WTC11 (cell line): ENCODE measurements around the gene SLC24A3. TPM values are rescaled to one million over a fixed set of nuclear protein-coding genes. Genes with fewer than 3 reads are reported as not detected.

Experiments used
- ATAC-seq: fragments of 200-7000 bp; cut with Tn5 transposase; 2 replicates; pipeline ENCODE4 v1.10.0; 2021; ENCODE audit warnings: mild to moderate bottlenecking, moderate library complexity
- CTCF ChIA-PET: fragments of 300-600 bp; sonication (Branson Sonifier 250); formaldehyde crosslinking; loops from one replicate; lab custom pipeline; 2021; ENCODE audit warnings: antibody characterized with exemption; lab: Charles Lee
- POLR2A ChIA-PET: fragments of 350-600 bp; sonication (Branson Sonifier 250); formaldehyde crosslinking; loops from one replicate; lab custom pipeline; 2021; ENCODE audit warnings: antibody characterized with exemption; lab: Charles Lee
- DNase-seq: peaks from one replicate; pipeline ENCODE4 v3.0.0; 2021; ENCODE audit warnings: low spot score
- H3K27ac Mint-ChIP-seq: 2 replicates; pipeline ENCODE4 v1.8.0; 2021; ENCODE audit warnings: mixed read lengths
- H3K27me3 Mint-ChIP-seq: 2 replicates; pipeline ENCODE4 v1.8.0; 2021; ENCODE audit warnings: low read depth, mild to moderate bottlenecking, moderate library complexity, mixed read lengths
- H3K36me3 Mint-ChIP-seq: 2 replicates; pipeline ENCODE4 v1.8.0; 2021; ENCODE audit warnings: mixed read lengths
- H3K4me1 Mint-ChIP-seq: 2 replicates; pipeline ENCODE4 v1.8.0; 2022; ENCODE audit warnings: mixed read lengths
- H3K4me3 Mint-ChIP-seq: 2 replicates; pipeline ENCODE4 v1.8.0; 2021; ENCODE audit warnings: mild to moderate bottlenecking, moderate library complexity, mixed read lengths
- H3K9me3 Mint-ChIP-seq: 2 replicates; pipeline ENCODE4 v1.8.0; 2021; ENCODE audit warnings: mixed read lengths
- ARID4B ChIP-seq: sonication (generic); formaldehyde crosslinking; IDR thresholded peaks from 2 replicates; pipeline ENCODE4 v1.8.0; 2023; ENCODE audit warnings: missing genetic modification reagents, mild to moderate bottlenecking, borderline replicate concordance
- CBFB ChIP-seq: sonication (generic); formaldehyde crosslinking; IDR thresholded peaks from 2 replicates; pipeline ENCODE4 v1.8.1; 2022; ENCODE audit warnings: mild to moderate bottlenecking, low read depth, missing genetic modification reagents
- CREM ChIP-seq: sonication (generic); formaldehyde crosslinking; IDR thresholded peaks from 2 replicates; pipeline ENCODE4 v1.8.1; 2022; ENCODE audit warnings: mild to moderate bottlenecking, missing genetic modification reagents, moderate library complexity
- EMX1 ChIP-seq: fragments of 250-450 bp; sonication (Bioruptor Pico); IDR thresholded peaks from 2 replicates; pipeline ENCODE4 v1.8.0; 2021; ENCODE audit warnings: mild to moderate bottlenecking
- ESRRA ChIP-seq: sonication (generic); formaldehyde crosslinking; IDR thresholded peaks from 2 replicates; pipeline ENCODE4 v1.8.1; 2022; ENCODE audit warnings: mild to moderate bottlenecking, missing genetic modification reagents, borderline replicate concordance
- FOXP1 ChIP-seq: sonication (generic); formaldehyde crosslinking; IDR thresholded peaks from 2 replicates; pipeline ENCODE4 v1.8.0; 2022; ENCODE audit warnings: missing genetic modification reagents, mild to moderate bottlenecking, moderate library complexity, borderline replicate concordance
- GABPB1 ChIP-seq: sonication (generic); formaldehyde crosslinking; IDR thresholded peaks from 2 replicates; pipeline ENCODE4 v1.8.1; 2023; ENCODE audit warnings: mild to moderate bottlenecking, missing genetic modification reagents
- GTF2I ChIP-seq: fragments of 250-450 bp; sonication (Bioruptor Pico); conservative IDR thresholded peaks from 2 replicates; pipeline ENCODE4 v1.4.0; 2021; ENCODE audit warnings: mild to moderate bottlenecking
- SMAD4 ChIP-seq: sonication (generic); formaldehyde crosslinking; IDR thresholded peaks from 2 replicates; pipeline ENCODE4 v1.8.0; 2022; ENCODE audit warnings: mild to moderate bottlenecking, missing genetic modification reagents
- SP1 ChIP-seq: sonication (generic); formaldehyde crosslinking; conservative IDR thresholded peaks from 2 replicates; pipeline ENCODE4 v1.8.1; 2022; ENCODE audit warnings: missing genetic modification reagents
- ZNF232 ChIP-seq: sonication (generic); formaldehyde crosslinking; IDR thresholded peaks from 2 replicates; pipeline ENCODE4 v1.8.0; 2022; ENCODE audit warnings: mild to moderate bottlenecking, missing genetic modification reagents
- ZNF671 ChIP-seq: fragments of 250-450 bp; sonication (Bioruptor Pico); IDR thresholded peaks from 2 replicates; pipeline ENCODE4 v1.8.0; 2021; ENCODE audit warnings: mild to moderate bottlenecking
- total RNA-seq: library from RNA; stranded (reverse); gene quantifications from 3 replicates; pipeline ENCODE4 v1.2.3, GENCODE V29; 2021
- TF ChIP-seq, protein P1 (sequence below): fragments of 250-450 bp; sonication (Bioruptor Pico); conservative IDR thresholded peaks from 2 replicates; pipeline ENCODE4 v1.9.0; 2021; ENCODE audit warnings: mild to moderate bottlenecking
- TF ChIP-seq, protein P2 (sequence below): sonication (generic); formaldehyde crosslinking; IDR thresholded peaks from 2 replicates; pipeline ENCODE4 v1.8.1; 2023; ENCODE audit warnings: mild to moderate bottlenecking, missing genetic modification reagents, moderate library complexity
- TF ChIP-seq, protein P3 (sequence below): sonication (generic); formaldehyde crosslinking; IDR thresholded peaks from 2 replicates; pipeline ENCODE4 v1.8.1; 2022; ENCODE audit warnings: low read depth, missing genetic modification reagents, borderline replicate concordance
- TF ChIP-seq, protein P4 (sequence below): fragments of 250-450 bp; sonication (Bioruptor Pico); IDR thresholded peaks from 2 replicates; pipeline ENCODE4 v1.9.0; 2021; ENCODE audit warnings: mild to moderate bottlenecking
- TF ChIP-seq, protein P5 (sequence below): sonication (generic); formaldehyde crosslinking; IDR thresholded peaks from 2 replicates; pipeline ENCODE4 v1.8.1; 2022; ENCODE audit warnings: low read depth, mild to moderate bottlenecking, moderate library complexity, missing genetic modification reagents, borderline replicate concordance
- TF ChIP-seq, protein P6 (sequence below): fragments of 250-450 bp; sonication (Bioruptor Pico); IDR thresholded peaks from 2 replicates; pipeline ENCODE4 v1.9.0; 2021; ENCODE audit warnings: mild to moderate bottlenecking

Gene SLC24A3
- total RNA-seq, 1 experiment from 2014 or later: 5.7 TPM

DNA sequence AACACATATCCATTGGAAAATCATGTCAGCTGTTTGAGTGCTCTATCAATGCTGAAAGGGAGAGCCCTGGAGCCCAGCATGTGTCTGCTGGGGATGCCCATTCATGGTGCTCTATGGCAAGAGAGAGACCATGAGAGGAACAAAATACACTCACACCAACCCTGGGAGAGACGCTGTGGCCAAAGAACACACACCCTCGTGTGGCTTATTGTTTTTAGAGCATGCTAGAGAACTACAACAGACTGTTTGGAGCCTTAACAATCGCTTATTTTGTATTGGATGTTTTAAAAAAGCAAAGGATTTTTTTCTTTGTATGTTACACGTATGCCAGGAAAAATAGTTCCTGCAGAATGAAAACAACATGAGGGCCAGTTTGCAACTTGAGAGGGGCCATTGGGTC is 151.0 kb downstream of the SLC24A3 start:
- POLR2A ChIA-PET: no interaction called here
- CTCF ChIA-PET: interaction anchor here (1.9 to 2.3 kb wide), 2 partner anchors 12 to 220 kb away, joined by 5 to 9 read pairs; no protein-coding TSS in a partner anchor
- Mint-ChIP-seq H3K9me3 (peaks cover 4% of the 10 kb centered on the region; the same call in 1 of the 2 replicates), H3K27me3 (no peaks in the 10 kb centered on the region), H3K27ac (no peak overlapping the region), H3K36me3 (no peaks in the 10 kb centered on the region), H3K4me1 (peaks cover 26% of the 10 kb centered on the region), H3K4me3 (no peak overlapping the region)
- TF ChIP-seq CBFB (CRISPR knock-in tag): no peak
- TF ChIP-seq, protein P1, sequence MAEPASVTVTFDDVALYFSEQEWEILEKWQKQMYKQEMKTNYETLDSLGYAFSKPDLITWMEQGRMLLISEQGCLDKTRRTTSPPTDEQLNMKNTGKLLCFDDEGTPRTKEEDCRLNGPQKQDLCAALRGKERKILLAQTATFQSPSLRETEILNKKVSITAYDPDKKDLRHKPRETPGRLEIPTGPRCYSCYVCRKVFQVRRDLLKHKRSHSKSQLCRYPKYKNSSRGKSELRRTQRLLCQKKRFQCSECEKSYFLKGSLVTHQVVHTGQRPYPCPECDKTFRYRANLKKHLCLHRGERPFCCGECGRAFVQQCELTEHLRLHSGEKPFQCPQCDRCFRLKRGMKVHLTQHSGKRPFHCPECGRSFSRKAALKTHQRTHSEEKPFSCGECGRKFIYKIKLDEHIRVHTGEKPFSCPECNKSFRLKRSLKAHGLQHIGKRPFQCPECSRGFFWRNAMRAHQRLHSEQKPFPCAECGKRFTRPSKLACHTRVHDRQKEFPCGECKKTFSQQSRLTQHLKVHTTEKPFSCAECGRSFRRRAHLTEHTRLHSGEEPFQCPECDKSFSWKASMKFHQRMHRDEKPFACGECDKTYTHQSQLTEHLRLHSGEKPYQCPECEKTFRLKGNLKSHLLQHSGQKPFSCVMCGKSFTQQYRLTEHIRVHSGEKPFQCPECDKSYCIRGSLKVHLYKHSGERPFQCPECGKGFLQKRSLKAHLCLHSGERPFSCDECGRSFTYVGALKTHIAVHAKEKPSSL: no peak
- no peak for TF ChIP-seq GTF2I
- TF ChIP-seq EMX1 (CRISPR knock-in tag): no peak
- TF ChIP-seq, protein P2, sequence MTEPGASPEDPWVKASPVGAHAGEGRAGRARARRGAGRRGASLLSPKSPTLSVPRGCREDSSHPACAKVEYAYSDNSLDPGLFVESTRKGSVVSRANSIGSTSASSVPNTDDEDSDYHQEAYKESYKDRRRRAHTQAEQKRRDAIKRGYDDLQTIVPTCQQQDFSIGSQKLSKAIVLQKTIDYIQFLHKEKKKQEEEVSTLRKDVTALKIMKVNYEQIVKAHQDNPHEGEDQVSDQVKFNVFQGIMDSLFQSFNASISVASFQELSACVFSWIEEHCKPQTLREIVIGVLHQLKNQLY (CRISPR knock-in tag): no peak
- no peak for TF ChIP-seq ESRRA (CRISPR knock-in tag)
- TF ChIP-seq ZNF671 (CRISPR knock-in tag): no peak
- no peak for TF ChIP-seq FOXP1 (CRISPR knock-in tag)
- no peak for TF ChIP-seq SP1
- ATAC-seq (no peak), DNase-seq (no peak)

GRCh38 chr20:19367591-19367990 is 155.1 kb downstream of the SLC24A3 start:
- Mint-ChIP-seq H3K27ac (no peak overlapping the region), H3K36me3 (no peaks in the 10 kb centered on the region), H3K4me1 (peaks cover 12% of the 10 kb centered on the region), H3K4me3 (no peak overlapping the region), H3K9me3 (no peaks in the 10 kb centered on the region), H3K27me3 (no peaks in the 10 kb centered on the region)
- ATAC-seq (no peak), DNase-seq (no peak)
- POLR2A ChIA-PET: no interaction called here
- TF ChIP-seq, protein P3, sequence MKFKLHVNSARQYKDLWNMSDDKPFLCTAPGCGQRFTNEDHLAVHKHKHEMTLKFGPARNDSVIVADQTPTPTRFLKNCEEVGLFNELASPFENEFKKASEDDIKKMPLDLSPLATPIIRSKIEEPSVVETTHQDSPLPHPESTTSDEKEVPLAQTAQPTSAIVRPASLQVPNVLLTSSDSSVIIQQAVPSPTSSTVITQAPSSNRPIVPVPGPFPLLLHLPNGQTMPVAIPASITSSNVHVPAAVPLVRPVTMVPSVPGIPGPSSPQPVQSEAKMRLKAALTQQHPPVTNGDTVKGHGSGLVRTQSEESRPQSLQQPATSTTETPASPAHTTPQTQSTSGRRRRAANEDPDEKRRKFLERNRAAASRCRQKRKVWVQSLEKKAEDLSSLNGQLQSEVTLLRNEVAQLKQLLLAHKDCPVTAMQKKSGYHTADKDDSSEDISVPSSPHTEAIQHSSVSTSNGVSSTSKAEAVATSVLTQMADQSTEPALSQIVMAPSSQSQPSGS (CRISPR knock-in tag): no peak
- TF ChIP-seq, protein P4, sequence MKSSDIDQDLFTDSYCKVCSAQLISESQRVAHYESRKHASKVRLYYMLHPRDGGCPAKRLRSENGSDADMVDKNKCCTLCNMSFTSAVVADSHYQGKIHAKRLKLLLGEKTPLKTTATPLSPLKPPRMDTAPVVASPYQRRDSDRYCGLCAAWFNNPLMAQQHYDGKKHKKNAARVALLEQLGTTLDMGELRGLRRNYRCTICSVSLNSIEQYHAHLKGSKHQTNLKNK (CRISPR knock-in tag): no peak
- TF ChIP-seq ARID4B (CRISPR knock-in tag) (no peak), ZNF232 (CRISPR knock-in tag) (no peak), SMAD4 (no peak), GABPB1 (no peak), CREM (no peak)
- TF ChIP-seq, protein P5, sequence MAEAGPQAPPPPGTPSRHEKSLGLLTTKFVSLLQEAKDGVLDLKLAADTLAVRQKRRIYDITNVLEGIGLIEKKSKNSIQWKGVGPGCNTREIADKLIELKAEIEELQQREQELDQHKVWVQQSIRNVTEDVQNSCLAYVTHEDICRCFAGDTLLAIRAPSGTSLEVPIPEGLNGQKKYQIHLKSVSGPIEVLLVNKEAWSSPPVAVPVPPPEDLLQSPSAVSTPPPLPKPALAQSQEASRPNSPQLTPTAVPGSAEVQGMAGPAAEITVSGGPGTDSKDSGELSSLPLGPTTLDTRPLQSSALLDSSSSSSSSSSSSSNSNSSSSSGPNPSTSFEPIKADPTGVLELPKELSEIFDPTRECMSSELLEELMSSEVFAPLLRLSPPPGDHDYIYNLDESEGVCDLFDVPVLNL (CRISPR knock-in tag): no peak
- TF ChIP-seq, protein P6, sequence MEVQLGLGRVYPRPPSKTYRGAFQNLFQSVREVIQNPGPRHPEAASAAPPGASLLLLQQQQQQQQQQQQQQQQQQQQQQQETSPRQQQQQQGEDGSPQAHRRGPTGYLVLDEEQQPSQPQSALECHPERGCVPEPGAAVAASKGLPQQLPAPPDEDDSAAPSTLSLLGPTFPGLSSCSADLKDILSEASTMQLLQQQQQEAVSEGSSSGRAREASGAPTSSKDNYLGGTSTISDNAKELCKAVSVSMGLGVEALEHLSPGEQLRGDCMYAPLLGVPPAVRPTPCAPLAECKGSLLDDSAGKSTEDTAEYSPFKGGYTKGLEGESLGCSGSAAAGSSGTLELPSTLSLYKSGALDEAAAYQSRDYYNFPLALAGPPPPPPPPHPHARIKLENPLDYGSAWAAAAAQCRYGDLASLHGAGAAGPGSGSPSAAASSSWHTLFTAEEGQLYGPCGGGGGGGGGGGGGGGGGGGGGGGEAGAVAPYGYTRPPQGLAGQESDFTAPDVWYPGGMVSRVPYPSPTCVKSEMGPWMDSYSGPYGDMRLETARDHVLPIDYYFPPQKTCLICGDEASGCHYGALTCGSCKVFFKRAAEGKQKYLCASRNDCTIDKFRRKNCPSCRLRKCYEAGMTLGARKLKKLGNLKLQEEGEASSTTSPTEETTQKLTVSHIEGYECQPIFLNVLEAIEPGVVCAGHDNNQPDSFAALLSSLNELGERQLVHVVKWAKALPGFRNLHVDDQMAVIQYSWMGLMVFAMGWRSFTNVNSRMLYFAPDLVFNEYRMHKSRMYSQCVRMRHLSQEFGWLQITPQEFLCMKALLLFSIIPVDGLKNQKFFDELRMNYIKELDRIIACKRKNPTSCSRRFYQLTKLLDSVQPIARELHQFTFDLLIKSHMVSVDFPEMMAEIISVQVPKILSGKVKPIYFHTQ (CRISPR knock-in tag): no peak
- CTCF ChIA-PET: no interaction called here
